Epithelial cell of esophagus (primary cell): Measurements from ENCODE around the gene NAT9.

Source experiments
- DNase-seq: peaks from one replicate; pipeline ENCODE4 v3.0.0; 2010; ENCODE audit warnings: low read depth
- H3K4me3 ChIP-seq: 2 replicates; pipeline ENCODE4 v1.5.1; 2011; ENCODE audit warnings: mild to moderate bottlenecking, low read length, control low read depth
- CTCF ChIP-seq: IDR thresholded peaks from 2 replicates; pipeline ENCODE4 v1.5.1; 2011; ENCODE audit warnings: low read depth, mild to moderate bottlenecking, low read length, control low read depth, inconsistent platforms; ENCODE audit not compliant: insufficient read depth; ENCODE audit errors: missing control alignments

Gene NAT9

DNA sequence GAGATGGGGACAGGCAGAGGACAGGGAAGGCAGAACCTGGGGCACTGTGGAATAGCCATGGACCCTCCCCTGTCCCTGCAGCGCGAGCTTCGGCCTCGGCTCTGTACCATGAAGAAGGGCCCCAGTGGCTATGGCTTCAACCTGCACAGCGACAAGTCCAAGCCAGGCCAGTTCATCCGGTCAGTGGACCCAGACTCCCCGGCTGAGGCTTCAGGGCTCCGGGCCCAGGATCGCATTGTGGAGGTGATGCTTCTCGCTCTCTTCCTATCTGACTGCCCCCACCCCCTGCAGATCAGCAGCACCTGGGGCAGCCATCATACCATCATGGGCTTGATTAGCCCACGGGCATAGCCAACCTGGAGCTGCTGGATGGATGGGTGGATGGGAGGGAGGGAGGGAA, 14.2 kb downstream of the NAT9 start:
- no peak for TF ChIP-seq CTCF
- no peak for DNase-seq
- H3K4me3 ChIP-seq, result no peak overlapping the region

GRCh38 chr17:74761419-74761818, 14.7 kb downstream of the NAT9 start:
- no peak for DNase-seq
- no peak for TF ChIP-seq CTCF
- no peak overlapping the region for H3K4me3 ChIP-seq

DNA sequence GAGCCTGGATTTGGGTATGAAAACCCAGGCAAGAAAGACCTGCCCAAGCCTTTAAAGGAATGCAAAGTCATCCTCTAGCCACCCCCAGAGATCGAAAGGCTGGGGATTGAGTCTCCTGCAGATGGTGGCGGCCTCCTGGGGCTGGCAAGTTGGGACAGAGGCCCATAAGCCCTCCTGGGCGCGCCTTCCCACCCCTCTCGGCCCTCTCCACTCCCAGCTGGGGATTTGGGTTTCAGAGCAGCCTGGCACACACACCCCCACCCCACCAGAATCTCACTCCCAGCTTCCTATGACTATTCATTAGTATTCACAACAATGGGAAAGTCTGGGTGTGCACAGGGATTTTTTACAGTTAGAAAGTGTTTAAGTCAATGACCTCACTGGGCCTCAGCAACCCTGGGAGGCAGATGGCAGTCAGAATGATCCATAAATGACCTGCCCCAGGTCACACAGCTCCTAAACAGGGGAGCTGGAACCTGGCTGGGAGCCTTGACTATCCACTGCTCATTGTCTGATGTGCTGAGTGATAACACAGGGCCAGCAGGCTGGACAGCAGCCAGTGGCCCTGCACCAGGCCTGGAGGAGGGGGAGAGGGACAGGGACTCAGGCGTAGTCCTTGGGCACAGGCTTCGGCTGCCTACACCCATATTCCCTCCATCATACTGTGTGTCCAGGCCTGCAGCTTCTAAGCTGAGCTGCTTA, 15.6 kb downstream of the NAT9 start:
- DNase-seq, result peak; percentile 86
- no peak overlapping the region for H3K4me3 ChIP-seq
- no peak for TF ChIP-seq CTCF

- peak; percentile 88 for DNase-seq
- no peak for TF ChIP-seq CTCF
- no peak overlapping the region for H3K4me3 ChIP-seq
Measured at GRCh38 chr17:74759941-74760340, 16.2 kb downstream of the NAT9 start.

- H3K4me3 ChIP-seq, result no peak overlapping the region
- TF ChIP-seq CTCF, result no peak
- no peak for DNase-seq
Measured at GRCh38 chr17:74759243-74759801, 16.8 kb downstream of the NAT9 start.

GRCh38 chr17:74758848-74759168, 17.3 kb downstream of the NAT9 start:
- peak; percentile 82 for DNase-seq
- H3K4me3 ChIP-seq, result no peak overlapping the region
- peak; percentile 26 for TF ChIP-seq CTCF
